CD4-positive, alpha-beta T cell treated with Interferon gamma for 1 hour (primary cell): ENCODE measurements around the gene MLF2.
"Not testable (repeated sequence)": the region's sequence is repeated elsewhere in the genome, so short reads cannot be mapped to it uniquely, and the experiment has no call there.

ENCODE experiments used
- DNase-seq: peaks from one replicate; pipeline ENCODE4 v3.0.0-alpha.2; 2020

Gene MLF2

GRCh38 chr12:6729186-6729585 lies 23.8 kb downstream of the MLF2 start:
- no peak for DNase-seq

GRCh38 chr12:6725350-6725749 lies 27.6 kb downstream of the MLF2 start:
- DNase-seq = no peak

GRCh38 chr12:6724409-6724797 lies 28.5 kb downstream of the MLF2 start:
- DNase-seq = peak; percentile 13

GRCh38 chr12:6723607-6724408 lies 29.1 kb downstream of the MLF2 start, which contains the start of gene COPS7A:
Gene COPS7A (plus strand): TSS chr12:6724046. CDS start chr12:6724657, 611 bp downstream.
- peak; percentile 99 for DNase-seq

DNA sequence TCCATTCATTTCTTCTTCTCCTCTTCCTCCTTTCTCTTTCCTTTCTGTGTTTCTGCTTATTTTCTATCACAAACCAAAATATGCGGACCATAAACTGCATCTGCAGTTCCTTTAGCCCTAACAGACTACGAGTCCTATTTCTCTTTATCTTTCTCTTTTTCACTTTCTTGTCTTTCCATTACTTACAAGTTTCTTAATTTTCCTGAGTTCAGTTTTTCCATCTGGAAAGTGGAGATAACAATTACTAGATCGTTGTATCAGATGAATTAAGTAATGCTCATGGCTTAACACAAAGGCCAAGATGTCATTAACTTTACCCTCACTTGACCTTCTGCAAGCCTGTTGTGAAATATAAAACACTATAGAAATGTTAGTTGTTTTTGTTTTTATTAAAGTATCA lies 30.1 kb downstream of the MLF2 start:
- DNase-seq = no peak

- no peak for DNase-seq
Observed at GRCh38 chr12:6716874-6717437, 36.0 kb downstream of the MLF2 start.

GRCh38 chr12:6716031-6716873 lies 36.7 kb downstream of the MLF2 start:
- DNase-seq = not testable (repeated sequence)

GRCh38 chr12:6708960-6709394 lies 44.0 kb downstream of the MLF2 start:
- peak; percentile 82 for DNase-seq

- DNase-seq = not testable (repeated sequence)
Observed at GRCh38 chr12:6708351-6708750, 44.6 kb downstream of the MLF2 start.

DNA sequence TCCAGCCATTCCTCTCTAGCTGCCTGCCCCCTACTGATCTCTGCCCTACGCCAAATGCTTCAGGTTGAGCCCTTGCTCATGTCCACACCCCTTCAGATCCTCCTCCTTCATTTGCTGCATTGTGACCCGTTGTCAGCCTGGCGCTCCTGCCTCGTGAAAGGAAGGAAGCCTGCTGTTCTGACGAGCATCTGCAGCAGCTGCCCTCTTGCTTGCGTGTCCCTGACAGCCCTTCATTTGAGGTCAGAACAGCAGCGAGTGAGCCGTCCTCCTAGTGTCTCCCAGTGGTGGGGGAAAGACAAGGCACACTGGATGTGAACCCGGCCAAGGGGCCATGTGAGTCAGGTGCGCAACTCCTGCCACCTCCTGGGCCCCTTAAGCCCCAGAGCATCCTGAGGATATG lies 49.3 kb downstream of the MLF2 start:
- no peak for DNase-seq

DNA sequence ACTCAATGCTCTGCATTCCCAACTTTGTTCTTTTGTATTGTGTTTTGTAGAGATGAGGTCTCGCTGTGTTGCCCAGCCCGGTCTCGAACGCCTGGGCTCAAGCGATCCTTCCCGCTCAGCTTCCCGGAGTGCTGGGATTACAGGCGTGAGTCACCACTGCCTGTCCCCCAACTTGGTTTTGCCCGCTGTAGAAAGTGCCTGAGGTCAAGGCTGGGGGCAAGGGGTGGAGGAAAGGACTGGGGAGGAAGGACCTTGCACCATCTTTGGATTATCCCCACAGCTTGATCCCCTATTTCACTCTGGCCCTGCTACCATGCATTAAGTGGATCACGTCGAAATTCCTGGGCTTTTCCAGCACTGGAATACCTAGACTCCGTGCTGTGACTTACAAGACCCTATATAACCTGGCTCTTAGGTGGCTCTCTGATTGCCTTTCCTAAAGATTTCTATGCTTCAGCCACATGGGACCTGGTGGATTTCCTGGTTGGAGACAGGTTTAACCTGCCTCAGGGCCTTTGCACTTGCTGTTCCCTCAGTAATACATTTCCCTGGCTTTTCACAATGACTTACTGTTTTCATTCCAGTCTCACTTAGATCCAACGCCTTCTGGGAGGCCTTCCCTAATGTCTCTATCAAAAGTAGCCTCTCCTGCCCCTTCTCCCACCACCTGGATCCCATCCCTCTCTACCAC lies 51.7 kb downstream of the MLF2 start:
- no peak for DNase-seq

- DNase-seq = peak; percentile 29
Observed at GRCh38 chr12:6700646-6701051, 52.3 kb downstream of the MLF2 start, which contains the start of gene PIANP. Gene PIANP (minus strand): TSS chr12:6700815. CDS start chr12:6698061, 2,754 bp downstream.

DNA sequence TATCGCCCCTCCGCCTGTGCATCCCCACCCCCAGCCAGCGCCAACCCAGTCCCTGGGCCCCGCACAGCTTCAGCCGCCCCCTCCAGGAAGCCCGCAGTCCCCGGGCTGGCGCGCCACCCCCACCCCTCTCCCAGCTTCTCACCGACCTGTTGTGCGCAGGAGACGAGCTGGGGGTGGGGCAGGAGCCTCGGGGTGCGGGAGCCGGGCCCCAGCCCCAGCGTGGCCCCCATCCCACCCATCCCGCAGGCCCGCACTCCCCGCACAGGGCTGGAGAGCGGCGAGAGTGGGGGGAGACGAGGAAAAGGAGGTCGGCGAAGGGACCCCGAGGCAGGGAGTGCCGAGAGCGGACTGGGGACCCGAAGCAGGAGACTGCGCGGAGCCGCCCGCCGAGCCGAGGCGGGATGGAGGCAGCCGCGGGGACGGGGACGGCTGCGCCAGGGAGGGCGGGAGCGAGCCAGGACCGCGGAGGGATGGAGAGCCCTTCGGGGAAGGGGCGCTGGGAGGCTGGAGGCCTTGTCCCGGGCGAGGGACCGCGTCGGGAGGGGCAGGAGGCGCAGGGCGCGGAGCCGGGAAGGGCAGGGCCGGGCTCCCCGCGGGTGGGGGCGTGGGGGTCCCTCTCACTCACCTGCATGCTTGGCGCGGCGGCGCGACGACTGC lies 52.8 kb downstream of the MLF2 start:
- DNase-seq = no peak

DNA sequence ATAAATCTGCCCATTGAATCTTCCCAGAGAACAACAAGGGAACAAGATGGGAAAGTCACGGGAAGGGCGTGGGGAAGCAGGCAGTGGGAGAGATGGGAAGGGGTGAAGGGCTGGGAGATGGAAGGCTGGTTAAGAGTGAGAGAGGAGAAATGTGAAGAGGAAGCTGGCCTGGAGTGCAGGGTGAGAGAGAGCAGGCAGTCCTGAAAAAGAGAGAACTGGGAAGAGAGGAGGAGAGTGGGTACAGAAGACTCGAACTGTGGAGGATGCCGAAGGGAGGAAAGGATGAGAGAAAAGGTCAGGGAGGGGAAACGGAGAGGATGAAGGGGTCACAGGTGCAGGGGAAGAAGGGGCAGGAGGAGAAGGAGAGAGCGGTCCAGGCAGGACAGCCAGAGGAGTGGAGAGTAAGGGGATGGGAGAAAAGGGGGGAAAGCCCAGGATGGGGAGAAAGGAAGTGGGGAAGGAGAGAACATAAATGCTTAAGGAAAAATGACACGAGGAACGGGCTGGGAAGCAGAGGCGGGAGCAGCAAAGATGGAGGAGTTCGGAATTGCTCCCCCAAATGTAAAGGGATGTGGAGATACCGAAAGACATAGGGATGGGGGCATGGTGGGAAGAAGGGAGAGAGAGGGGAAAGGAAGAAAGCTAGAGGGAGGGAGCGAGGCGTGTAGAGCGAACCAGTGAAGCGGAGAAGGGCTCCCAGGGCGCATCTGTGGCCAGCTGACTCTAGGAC lies 53.5 kb downstream of the MLF2 start:
- DNase-seq = no peak

DNA sequence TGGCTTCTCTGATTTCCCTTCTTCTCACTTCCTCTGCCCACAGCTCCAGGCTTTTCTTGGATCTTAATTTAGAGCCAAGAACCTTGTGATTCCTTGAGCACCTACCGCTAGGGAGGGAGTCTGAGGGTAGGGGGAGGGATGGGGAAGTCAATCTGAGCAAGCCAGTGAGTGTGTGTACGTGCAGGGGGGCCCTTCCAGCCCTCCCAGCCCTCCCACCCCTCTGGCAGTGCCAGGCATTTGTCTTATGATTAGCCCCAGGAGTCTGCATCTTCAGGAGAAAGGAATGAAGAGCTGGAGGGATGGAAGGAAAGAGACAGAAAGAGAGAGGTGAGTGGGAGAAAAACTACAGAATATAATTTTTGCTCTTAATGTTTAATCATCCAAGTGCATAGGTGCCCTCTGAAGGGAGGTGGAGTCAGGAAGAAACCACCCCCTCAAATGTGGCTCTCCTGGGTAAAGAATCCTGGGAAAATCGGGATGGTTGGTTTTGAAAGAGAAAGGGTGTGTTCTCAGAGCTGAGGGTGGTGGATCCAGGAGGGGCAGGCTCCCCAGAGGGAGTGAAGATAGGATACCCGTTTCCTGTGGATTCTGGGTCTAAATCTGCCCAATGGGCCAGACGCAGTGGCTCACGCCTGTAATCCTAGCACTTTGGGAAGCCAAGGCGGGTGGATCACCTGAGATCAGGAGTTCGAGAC lies 54.4 kb downstream of the MLF2 start:
- no peak for DNase-seq
